Measurements from ENCODE around the gene PID1. TPM values are rescaled to one million over a fixed set of nuclear protein-coding genes. Genes with fewer than 3 reads are reported as not detected.

Gene PID1
- polyA plus RNA-seq, 1 of the 3 experiments (the other 2 are of a cell fraction) = 0.16 TPM

- Histone ChIP-seq H3F3A (replicated peaks; ENCODE audit: insufficient read depth) (no peaks in the 10 kb centered on the region), H3K27me3 (ENCODE audit: insufficient read depth) (no peaks in the 10 kb centered on the region), H3K9me2 (no peaks in the 10 kb centered on the region), H3K4me1 (ENCODE audit: control insufficient read depth in 1 of 2, insufficient read depth in 2 of 2, low read depth in 1 of 2, low read length in 1 of 2) (no peaks in the 10 kb centered on the region), H3K9ac (no peak overlapping the region), H3K9me3 (no peaks in the 10 kb centered on the region), H3K27ac (ENCODE audit: low read depth in 2 of 2, low read length in 1 of 2) (no peak overlapping the region), H3K79me2 (ENCODE audit: insufficient read depth) (no peaks in the 10 kb centered on the region), H3K36me3 (replicated peaks in 1 of 2; ENCODE audit: control insufficient read depth in 1 of 2, insufficient read depth in 2 of 2, low read length in 1 of 2) (no peaks in the 10 kb centered on the region), H2AFZ (ENCODE audit: low read depth) (no peak overlapping the region), H3K4me3 (ENCODE audit: low read depth in 2 of 2, low read length in 1 of 2) (no peak overlapping the region), H4K20me1 (ENCODE audit: insufficient read depth) (no peaks in the 10 kb centered on the region), H3K4me2 (no peak overlapping the region)
- POLR2A ChIA-PET = no interaction called here
- TF ChIP-seq SMC3 (IDR thresholded peaks at IDR 0.05; ENCODE audit: low read depth, low read length) = no peak
- TF ChIP-seq MAX (IDR thresholded peaks at IDR 0.05; ENCODE audit: low read depth) = no peak
- TF ChIP-seq RFX5 (IDR thresholded peaks at IDR 0.05; ENCODE audit: low read length) = no peak
- TF ChIP-seq EZH2phosphoT487 (IDR thresholded peaks at IDR 0.05; ENCODE audit: borderline replicate concordance, low read depth) = no peak
- TF ChIP-seq SIN3A (IDR thresholded peaks at IDR 0.05; ENCODE audit: borderline replicate concordance, low read depth, low read length) = no peak
- TF ChIP-seq EP300 (IDR thresholded peaks at IDR 0.05; ENCODE audit: borderline replicate concordance in 1 of 2, low read depth in 1 of 2, low read length in 1 of 2) = no peak
- no peak for TF ChIP-seq CTCF (IDR thresholded peaks at IDR 0.05)
- no peak for TF ChIP-seq TAF1 (IDR thresholded peaks at IDR 0.05; ENCODE audit: borderline replicate concordance, low read depth, low read length)
- no peak for TF ChIP-seq TCF12 (IDR thresholded peaks at IDR 0.05)
- TF ChIP-seq RAD21 (IDR thresholded peaks at IDR 0.05; ENCODE audit: low read length) = no peak
- CTCF ChIA-PET = no interaction called here
- no peak for DNase-seq
- WGBS (ENCODE audit: low lambda C conversion rate) = 46% methylated on average over 2 of the region's 2 CpGs
Measured at GRCh38 chr2:229244975-229245374, 26.1 kb downstream of the PID1 start.

- Histone ChIP-seq H3F3A (replicated peaks; ENCODE audit: insufficient read depth) (no peaks in the 10 kb centered on the region), H3K27ac (ENCODE audit: low read depth in 2 of 2, low read length in 1 of 2) (no peak overlapping the region), H3K36me3 (replicated peaks in 1 of 2; ENCODE audit: control insufficient read depth in 1 of 2, insufficient read depth in 2 of 2, low read length in 1 of 2) (no peaks in the 10 kb centered on the region), H2AFZ (ENCODE audit: low read depth) (no peak overlapping the region), H3K79me2 (ENCODE audit: insufficient read depth) (no peaks in the 10 kb centered on the region), H3K4me3 (ENCODE audit: low read depth in 2 of 2, low read length in 1 of 2) (no peak overlapping the region), H3K9me3 (no peaks in the 10 kb centered on the region), H3K27me3 (ENCODE audit: insufficient read depth) (no peaks in the 10 kb centered on the region), H4K20me1 (ENCODE audit: insufficient read depth) (no peaks in the 10 kb centered on the region), H3K4me1 (ENCODE audit: control insufficient read depth in 1 of 2, insufficient read depth in 2 of 2, low read depth in 1 of 2, low read length in 1 of 2) (no peaks in the 10 kb centered on the region), H3K4me2 (no peak overlapping the region), H3K9me2 (no peaks in the 10 kb centered on the region), H3K9ac (no peak overlapping the region)
- POLR2A ChIA-PET = interaction anchor here (0.6 kb wide), 1 partner anchor 24 kb away, joined by 5 read pairs; no protein-coding TSS in a partner anchor
- CTCF ChIA-PET = interaction anchor here (1.1 kb wide), 1 partner anchor 19 kb away, joined by 3 read pairs; no protein-coding TSS in a partner anchor
- WGBS (ENCODE audit: low lambda C conversion rate) = 11% methylated on average over 2 of the region's 2 CpGs
- TF ChIP-seq SMC3 (IDR thresholded peaks at IDR 0.05; ENCODE audit: low read depth, low read length) (no peak), NRF1 (IDR thresholded peaks at IDR 0.05; ENCODE audit: low read depth, low read length) (no peak), RAD21 (IDR thresholded peaks at IDR 0.05; ENCODE audit: low read length) (no peak), TEAD4 (IDR thresholded peaks at IDR 0.05; ENCODE audit: borderline replicate concordance, insufficient read depth) (no peak), MXI1 (IDR thresholded peaks at IDR 0.05; ENCODE audit: low read depth, low read length) (no peak), USF1 (IDR thresholded peaks at IDR 0.05; ENCODE audit: borderline replicate concordance, low read depth) (no peak)
- no peak for DNase-seq
Measured at GRCh38 chr2:229243890-229244560, 27.1 kb downstream of the PID1 start.
